ENCODE results near the gene CENPP. TPM values are rescaled to one million over a fixed set of nuclear protein-coding genes. Genes with fewer than 3 reads are reported as not detected.

CENPP gene
- total RNA-seq, 1 experiment from 2014 or later, result 7.2 TPM

- CTCF ChIA-PET, result interaction anchor here (0.6 kb wide), 1 partner anchor 1918 kb away, joined by 3 read pairs; no protein-coding TSS in a partner anchor
- intact Hi-C loops (cut with micrococcal nuclease; ENCODE audit: unreplicated experiment), result no loop called here
- BruUV-seq (replicated peaks), result no TSS peak
- no peaks in the 10 kb centered on the region for H3K27me3 Mint-ChIP-seq (ENCODE audit: unreplicated experiment)
- no peak overlapping the region for H3K27ac Mint-ChIP-seq (ENCODE audit: unreplicated experiment)
- TF ChIP-seq CTCF (IDR thresholded peaks at IDR 0.05; ENCODE audit: unreplicated experiment), result no peak
- H3K36me3 Mint-ChIP-seq (ENCODE audit: insufficient read depth, unreplicated experiment), result no peaks in the 10 kb centered on the region
- H3K4me1 Mint-ChIP-seq (ENCODE audit: low read depth, unreplicated experiment), result no peaks in the 10 kb centered on the region
- no peaks in the 10 kb centered on the region for H3K9me3 Mint-ChIP-seq (ENCODE audit: low read depth, unreplicated experiment)
- no peak overlapping the region for H3K4me3 Mint-ChIP-seq (ENCODE audit: low read depth, unreplicated experiment)
- DNase-seq, result no peak
Measured at GRCh38 chr9:92463387-92463786, 137.6 kb downstream of the CENPP start.

- intact Hi-C loops (cut with micrococcal nuclease; ENCODE audit: unreplicated experiment), result no loop called here
- H3K4me1 Mint-ChIP-seq (ENCODE audit: low read depth, unreplicated experiment), result no peaks in the 10 kb centered on the region
- H3K4me3 Mint-ChIP-seq (ENCODE audit: low read depth, unreplicated experiment), result no peak overlapping the region
- DNase-seq, result no peak
- CTCF ChIA-PET, result interaction anchor here (0.6 kb wide), 1 partner anchor 1918 kb away, joined by 3 read pairs; no protein-coding TSS in a partner anchor
- TF ChIP-seq CTCF (IDR thresholded peaks at IDR 0.05; ENCODE audit: unreplicated experiment), result no peak
- no TSS peak for BruUV-seq (replicated peaks)
- no peaks in the 10 kb centered on the region for H3K36me3 Mint-ChIP-seq (ENCODE audit: insufficient read depth, unreplicated experiment)
- H3K27me3 Mint-ChIP-seq (ENCODE audit: unreplicated experiment), result no peaks in the 10 kb centered on the region
- no peaks in the 10 kb centered on the region for H3K9me3 Mint-ChIP-seq (ENCODE audit: low read depth, unreplicated experiment)
- no peak overlapping the region for H3K27ac Mint-ChIP-seq (ENCODE audit: unreplicated experiment)
Measured at GRCh38 chr9:92463984-92464383, 138.2 kb downstream of the CENPP start.

- BruUV-seq (replicated peaks), result no TSS peak
- Mint-ChIP-seq H3K4me1 (ENCODE audit: low read depth, unreplicated experiment) (no peaks in the 10 kb centered on the region), H3K9me3 (ENCODE audit: low read depth, unreplicated experiment) (no peaks in the 10 kb centered on the region), H3K27me3 (ENCODE audit: unreplicated experiment) (no peaks in the 10 kb centered on the region), H3K27ac (ENCODE audit: unreplicated experiment) (no peak overlapping the region), H3K36me3 (ENCODE audit: insufficient read depth, unreplicated experiment) (no peaks in the 10 kb centered on the region), H3K4me3 (ENCODE audit: low read depth, unreplicated experiment) (no peak overlapping the region)
- CTCF ChIA-PET, result no interaction called here
- intact Hi-C loops (cut with micrococcal nuclease; ENCODE audit: unreplicated experiment), result no loop called here
- DNase-seq, result no peak
- TF ChIP-seq CTCF (IDR thresholded peaks at IDR 0.05; ENCODE audit: unreplicated experiment), result no peak
Measured at GRCh38 chr9:92467041-92467440, 141.3 kb downstream of the CENPP start.

- Mint-ChIP-seq H3K36me3 (ENCODE audit: insufficient read depth, unreplicated experiment) (no peaks in the 10 kb centered on the region), H3K9me3 (ENCODE audit: low read depth, unreplicated experiment) (no peaks in the 10 kb centered on the region), H3K4me3 (ENCODE audit: low read depth, unreplicated experiment) (no peak overlapping the region), H3K4me1 (ENCODE audit: low read depth, unreplicated experiment) (no peaks in the 10 kb centered on the region), H3K27ac (ENCODE audit: unreplicated experiment) (no peak overlapping the region), H3K27me3 (ENCODE audit: unreplicated experiment) (no peaks in the 10 kb centered on the region)
- intact Hi-C loops (cut with micrococcal nuclease; ENCODE audit: unreplicated experiment), result no loop called here
- CTCF ChIA-PET, result no interaction called here
- BruUV-seq (replicated peaks), result no TSS peak
- TF ChIP-seq CTCF (IDR thresholded peaks at IDR 0.05; ENCODE audit: unreplicated experiment), result no peak
- DNase-seq, result no peak
Measured at GRCh38 chr9:92467511-92467910, 141.8 kb downstream of the CENPP start.
